Measurements from ENCODE around the gene STX18.

STX18 gene

GRCh38 chr4:4395849-4396627 is 145.8 kb downstream of the STX18 start:
- DNase-seq, result peak; percentile 59

- DNase-seq, result no peak
These were observed 146.5 kb downstream of the STX18 start for GRCh38 chr4:4395371-4395770.

- no peak for DNase-seq
These were observed 147.2 kb downstream of the STX18 start for GRCh38 chr4:4394644-4395043.

DNA sequence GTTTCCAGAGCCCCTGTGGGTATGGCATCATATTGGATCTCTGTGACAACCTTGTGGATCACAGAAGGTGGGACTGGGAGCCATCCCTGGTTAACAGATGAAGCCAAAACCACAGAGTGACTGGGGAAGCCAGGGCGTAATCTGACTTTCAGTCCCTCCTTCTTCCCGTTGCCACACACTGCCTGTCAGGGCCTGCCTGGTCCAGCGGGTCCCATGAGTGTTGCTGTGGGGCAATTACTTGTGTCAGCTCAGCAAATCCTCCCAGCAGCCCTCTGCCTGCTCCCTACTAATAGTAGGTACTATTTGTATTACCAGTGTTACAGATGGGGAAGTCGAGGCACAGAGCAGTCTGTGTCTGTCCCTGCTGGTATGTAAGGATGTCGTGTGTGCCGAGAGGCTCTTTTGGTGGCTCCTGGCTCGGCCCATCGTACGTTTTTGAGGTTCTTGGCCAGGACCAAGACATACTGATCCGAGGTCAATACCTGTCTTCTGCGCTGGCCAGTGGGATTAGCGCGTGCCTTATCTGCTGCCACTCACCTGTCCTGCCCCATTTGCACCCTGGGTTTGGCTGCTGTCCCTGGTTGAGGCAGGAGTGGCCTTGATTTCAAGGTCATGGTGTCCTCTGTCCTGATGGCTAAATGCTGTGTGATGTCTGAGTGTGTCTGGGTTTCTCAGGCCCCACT is 149.2 kb downstream of the STX18 start:
- DNase-seq, result no peak

GRCh38 chr4:4391866-4392265 is 150.0 kb downstream of the STX18 start:
- no peak for DNase-seq

DNA sequence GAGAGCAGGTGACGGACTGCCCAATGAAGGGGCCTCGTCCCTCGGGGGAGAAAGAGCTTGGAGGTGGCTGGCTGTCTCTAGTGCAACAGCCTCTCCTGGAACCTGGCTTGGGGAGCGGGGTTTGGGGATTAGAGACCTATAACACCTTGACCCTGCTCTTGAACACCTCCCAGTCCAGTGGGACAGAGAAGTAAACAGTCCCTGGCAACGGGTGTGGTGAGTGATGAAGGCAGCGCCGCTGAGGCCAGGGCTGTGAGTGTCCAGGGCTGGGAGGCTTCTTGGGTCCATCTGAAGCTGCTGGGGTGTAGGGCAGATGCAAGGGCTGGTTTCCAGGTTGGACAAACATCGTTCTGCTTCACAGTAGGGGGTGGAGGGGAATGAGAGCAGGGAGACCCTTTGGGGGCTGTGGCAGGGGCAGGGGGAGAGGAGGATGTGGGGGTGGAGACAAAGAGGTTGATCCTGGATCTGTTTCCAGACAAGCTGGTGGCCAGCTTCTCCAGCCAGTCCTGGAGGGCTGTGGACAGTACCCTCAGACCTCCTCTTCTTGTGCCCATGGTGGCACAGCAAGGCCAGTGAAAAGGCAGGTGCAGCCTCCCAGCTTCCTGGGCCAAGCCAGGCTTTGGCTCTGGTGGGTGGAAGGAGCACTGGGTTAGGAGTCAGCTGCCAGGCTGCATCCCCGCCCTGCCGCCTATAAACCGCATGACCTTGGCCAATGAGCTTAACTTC is 151.2 kb downstream of the STX18 start:
- DNase-seq, result no peak

DNA sequence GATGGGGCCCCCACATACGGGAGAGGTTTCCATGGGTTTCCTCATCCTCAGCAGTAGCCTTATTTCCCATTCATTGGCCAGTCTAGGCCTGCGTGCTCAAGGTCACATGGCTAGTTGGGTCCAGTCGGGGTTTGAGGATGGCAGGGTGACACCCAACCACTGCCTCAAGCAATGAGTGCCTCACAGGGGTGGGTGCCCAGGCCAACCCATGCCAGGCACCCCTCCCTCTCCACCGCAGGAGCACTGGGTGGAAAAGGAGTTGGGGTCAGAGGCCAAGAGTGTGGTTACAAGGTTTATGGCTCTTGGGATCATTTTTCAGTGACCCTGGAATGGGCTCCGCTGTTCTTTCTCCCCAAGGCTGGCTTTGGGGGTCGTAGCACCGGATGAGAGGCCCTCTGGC is 151.8 kb downstream of the STX18 start:
- DNase-seq, result no peak

DNA sequence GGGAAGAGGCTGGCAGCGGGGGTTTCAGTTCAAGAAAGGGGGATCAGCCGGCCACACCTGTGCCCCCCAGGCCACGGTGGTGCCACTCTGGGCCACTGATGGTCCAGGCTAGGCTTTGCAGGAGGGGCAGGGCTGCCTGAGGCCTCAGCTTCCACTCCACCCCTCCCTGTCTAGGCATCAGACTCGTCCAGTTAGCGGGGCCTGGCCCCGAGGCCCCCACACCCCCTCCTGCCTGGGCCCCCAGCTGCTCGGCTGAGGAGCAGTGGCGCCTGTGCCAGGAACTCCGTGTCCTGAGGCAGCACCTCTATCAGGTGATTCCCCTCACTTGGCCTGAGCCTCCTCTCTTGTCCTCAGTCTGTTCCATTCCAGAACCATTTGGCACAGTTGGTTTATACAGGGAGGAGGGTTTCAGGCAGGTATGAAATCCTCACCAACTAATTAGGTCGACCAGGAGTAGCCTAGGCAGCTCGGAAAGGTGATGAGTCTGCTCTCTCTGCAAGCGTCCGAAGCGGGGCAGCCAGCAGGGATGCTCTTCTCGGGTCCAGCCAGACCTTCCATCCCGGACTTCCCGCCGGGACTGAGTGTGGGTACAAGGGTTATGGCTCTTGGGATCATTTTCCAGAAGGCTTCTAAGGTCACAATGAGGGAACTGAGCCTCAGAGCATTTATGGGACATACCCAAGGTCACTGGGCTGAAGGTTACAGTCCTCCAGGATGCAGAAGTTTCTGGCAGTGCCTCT is 152.8 kb downstream of the STX18 start:
- no peak for DNase-seq

- DNase-seq, result no peak
These were observed 153.5 kb downstream of the STX18 start for GRCh38 chr4:4388311-4388790.

GRCh38 chr4:4387531-4388310 is 154.1 kb downstream of the STX18 start:
- DNase-seq, result no peak

DNA sequence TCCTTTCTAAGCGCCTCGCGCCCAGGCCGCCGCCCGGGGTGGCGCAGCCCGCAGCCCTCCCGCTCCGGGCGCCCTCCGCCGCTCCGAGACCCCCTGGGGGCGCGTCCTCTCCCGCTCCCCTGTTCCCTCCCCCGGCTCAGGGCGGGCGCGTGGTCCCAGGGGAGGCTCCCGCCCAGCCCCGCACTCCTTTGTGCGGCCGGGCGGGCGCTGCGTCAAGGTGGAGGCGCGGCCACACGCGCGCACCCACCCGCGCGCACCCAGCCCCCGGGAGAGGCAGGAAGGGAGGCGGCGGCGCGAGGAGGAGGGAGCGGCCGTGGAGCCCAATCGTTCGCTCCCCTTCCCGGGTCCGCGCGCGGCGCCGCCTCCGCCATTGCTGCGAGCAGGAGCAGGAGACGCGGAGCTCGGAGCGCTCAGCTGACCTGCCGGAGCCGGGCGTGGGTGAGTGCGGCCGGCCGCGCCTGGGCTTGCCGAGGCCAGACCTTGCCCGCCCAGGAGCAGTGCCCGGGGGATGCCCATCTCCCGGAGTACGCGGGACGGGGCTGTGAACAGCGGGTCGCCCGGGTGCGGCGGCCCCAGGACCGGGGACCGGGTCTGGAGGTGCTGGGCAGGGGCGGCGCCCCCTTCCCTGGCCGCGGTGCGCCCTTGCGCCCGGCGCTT is 155.0 kb downstream of the STX18 start, which contains the start of gene NSG1:
TSS of gene NSG1 (plus strand) at position 367 of the 657 bp plus-strand sequence. CDS start 528 bp downstream, outside the sequence.
- peak; percentile 43 for DNase-seq

DNA sequence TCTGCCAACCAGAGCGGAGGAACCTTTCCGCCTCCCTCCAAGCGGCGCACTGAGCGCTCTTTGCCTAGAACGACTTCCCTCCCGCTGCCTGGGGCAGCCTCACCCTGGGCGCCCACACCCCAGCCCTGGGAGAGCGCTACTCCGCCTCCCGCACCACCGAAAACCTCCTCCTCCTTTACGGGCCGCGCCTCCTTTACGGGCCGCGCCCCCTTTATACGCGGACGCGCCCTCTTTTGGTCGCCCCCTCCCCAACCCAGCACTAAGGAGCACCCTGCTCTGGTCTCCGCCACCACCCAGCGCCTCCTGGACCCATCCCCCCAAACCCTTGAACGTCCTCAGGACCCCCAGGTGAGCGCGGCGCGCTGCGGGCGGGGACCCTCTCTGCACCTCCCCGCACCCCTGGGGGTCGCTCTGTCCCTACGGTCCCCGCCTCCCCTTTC is 155.5 kb downstream of the STX18 start:
- peak; percentile 22 for DNase-seq

- no peak for DNase-seq
These were observed 156.0 kb downstream of the STX18 start for GRCh38 chr4:4385729-4386295.

- DNase-seq, result no peak
These were observed 157.0 kb downstream of the STX18 start for GRCh38 chr4:4384837-4385236.

DNA sequence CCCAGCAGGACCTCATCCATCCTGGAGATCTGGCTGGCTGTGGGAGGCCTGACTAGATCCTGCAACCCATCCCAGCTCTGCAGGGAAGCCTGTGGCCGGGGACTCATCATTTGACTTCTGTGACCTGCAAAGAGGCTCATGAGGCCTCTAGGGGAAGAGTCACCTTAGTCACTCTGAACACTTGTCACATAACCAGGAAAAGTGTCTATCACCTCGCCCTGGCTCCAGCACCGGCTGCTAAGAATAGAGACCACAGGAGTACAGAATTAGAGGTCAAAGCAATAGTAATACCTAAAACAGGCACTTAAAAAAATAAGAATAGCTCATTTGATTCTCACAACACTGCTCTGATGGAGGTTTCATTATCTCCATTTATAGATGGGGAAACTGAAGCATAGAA is 158.8 kb downstream of the STX18 start:
- no peak for DNase-seq

GRCh38 chr4:4379540-4380087 is 162.2 kb downstream of the STX18 start:
- DNase-seq, result no peak

DNA sequence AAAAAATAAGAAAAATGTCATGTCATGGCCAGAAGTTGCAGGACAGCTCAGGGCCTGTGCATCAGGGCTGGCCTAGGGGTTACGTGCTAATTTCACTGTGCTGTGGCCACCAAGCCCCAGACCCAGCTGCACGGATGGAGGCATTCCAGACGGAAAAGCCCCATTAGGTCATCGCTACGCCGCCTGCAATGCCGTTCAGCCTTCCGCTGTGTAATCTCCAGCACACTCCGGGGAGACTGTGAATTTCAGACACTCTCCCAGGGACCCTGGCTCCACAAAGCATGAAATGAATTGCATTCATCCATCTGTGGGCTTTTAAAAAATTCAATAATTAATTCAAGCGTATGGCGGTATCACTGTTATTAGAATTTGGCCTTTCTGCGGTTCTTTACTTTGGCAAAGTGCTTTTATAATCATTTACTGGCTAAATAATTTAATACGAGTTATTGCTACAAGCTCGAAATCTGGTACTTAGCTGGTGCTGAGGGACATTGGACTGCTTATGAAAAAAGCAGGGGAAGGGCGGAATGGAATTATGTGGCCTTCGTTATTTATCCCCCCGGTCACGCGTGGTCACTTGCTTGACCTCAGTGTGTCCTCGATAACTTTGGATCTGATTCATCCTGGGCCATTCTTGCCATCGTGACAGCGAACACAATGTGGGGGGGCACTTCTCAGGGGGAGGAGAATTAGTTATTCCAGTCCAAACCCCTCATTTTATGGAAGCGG is 164.0 kb downstream of the STX18 start:
- no peak for DNase-seq

- DNase-seq, result no peak
These were observed 164.7 kb downstream of the STX18 start for GRCh38 chr4:4377191-4377590.

DNA sequence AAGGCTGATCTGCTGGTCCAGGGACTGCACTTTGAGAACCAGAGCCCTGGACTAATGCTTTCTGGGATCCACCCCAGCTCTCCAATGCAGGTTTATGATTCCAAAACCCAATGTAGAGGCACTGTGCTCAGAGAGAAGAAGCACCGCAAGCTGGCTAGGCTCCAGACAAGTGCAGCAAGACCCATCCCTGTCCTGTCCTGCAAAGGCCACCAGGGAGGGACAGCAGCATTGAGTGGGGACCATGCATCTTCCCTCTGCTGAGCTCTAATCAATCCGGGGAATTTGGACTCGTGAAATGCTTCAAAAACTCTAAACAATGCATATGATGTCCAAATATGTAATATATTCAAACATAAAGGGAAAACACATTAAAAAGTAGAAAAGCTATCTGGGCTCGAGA is 165.8 kb downstream of the STX18 start:
- no peak for DNase-seq
